HG02798 (cell line): ENCODE data around the gene PAIP2.
A peak's percentile ranks its signal among the peaks of the same experiment; 100 is the strongest.
"Not testable (repeated sequence)": the region's sequence is repeated elsewhere in the genome, so short reads cannot be mapped to it uniquely, and the experiment has no call there.

Source experiments
- ATAC-seq: cut with Tn5 transposase; IDR thresholded peaks from one replicate; pipeline ENCODE4 v1.9.1; 2021; ENCODE audit warnings: mild to moderate bottlenecking; ENCODE audit not compliant: unreplicated experiment, poor library complexity

PAIP2 gene

GRCh38 chr5:139377226-139377625, 35.6 kb downstream of the PAIP2 start:
- ATAC-seq, result no peak

GRCh38 chr5:139378101-139378825, 36.6 kb downstream of the PAIP2 start:
- no peak for ATAC-seq

GRCh38 chr5:139378941-139379361, 37.3 kb downstream of the PAIP2 start:
- ATAC-seq, result no peak

GRCh38 chr5:139379626-139380449, 38.2 kb downstream of the PAIP2 start:
- ATAC-seq, result no peak

- no peak for ATAC-seq
These were observed 40.4 kb downstream of the PAIP2 start for GRCh38 chr5:139381837-139382761.

GRCh38 chr5:139382807-139383206, 41.2 kb downstream of the PAIP2 start:
- no peak for ATAC-seq

GRCh38 chr5:139383275-139383992, 41.8 kb downstream of the PAIP2 start, which contains the start of gene SLC23A1:
SLC23A1 (minus strand) TSS chr5:139383297; CDS start chr5:139383253, 44 bp downstream.
- ATAC-seq, result no peak

- no peak for ATAC-seq
These were observed 42.4 kb downstream of the PAIP2 start for GRCh38 chr5:139383993-139384590.

GRCh38 chr5:139384591-139385051, 43.0 kb downstream of the PAIP2 start:
- ATAC-seq, result no peak

GRCh38 chr5:139385061-139386049, 43.7 kb downstream of the PAIP2 start:
- no peak for ATAC-seq

- no peak for ATAC-seq
These were observed 44.4 kb downstream of the PAIP2 start for GRCh38 chr5:139386050-139386438.

- ATAC-seq, result not testable (repeated sequence)
These were observed 45.3 kb downstream of the PAIP2 start for GRCh38 chr5:139386956-139387355.

GRCh38 chr5:139387611-139388197, 46.0 kb downstream of the PAIP2 start:
- ATAC-seq, result no peak

GRCh38 chr5:139388198-139388821, 46.7 kb downstream of the PAIP2 start:
- no peak for ATAC-seq

- peak; percentile 49 for ATAC-seq
These were observed 48.3 kb downstream of the PAIP2 start, which contains the start of gene MZB1 for GRCh38 chr5:139389701-139390638. MZB1 (minus strand) TSS chr5:139389913; CDS start chr5:139389856, 57 bp downstream.
